Esophagus (tissue), 2 donors: ENCODE results near the gene EXOC3. TPM values are rescaled to one million over a fixed set of nuclear protein-coding genes. Genes with fewer than 3 reads are reported as not detected.

Source experiments
- H3K27ac ChIP-seq, 2 donors: one replicate each; pipeline ENCODE4 v1.5.1; 2013; ENCODE audit warnings: low read depth in 2 of 2, mild to moderate bottlenecking in 2 of 2, inconsistent platforms in 1 of 2, low read length in 1 of 2, moderate library complexity in 1 of 2
- H3K27me3 ChIP-seq, 2 donors: one replicate each; pipeline ENCODE4 v1.6.1; 2013; ENCODE audit warnings: low read length in 2 of 2, control low read depth in 1 of 2, mild to moderate bottlenecking in 1 of 2; ENCODE audit not compliant: insufficient read depth in 2 of 2, control insufficient read depth in 1 of 2
- H3K36me3 ChIP-seq, 2 donors: one replicate each; pipeline ENCODE4 v1.6.1; 2013; ENCODE audit warnings: low read length in 1 of 2; ENCODE audit not compliant: control insufficient read depth in 2 of 2, insufficient read depth in 2 of 2
- H3K4me1 ChIP-seq, 2 donors: one replicate each; pipeline ENCODE4 v1.6.1; 2013; ENCODE audit warnings: low read length in 1 of 2; ENCODE audit not compliant: control insufficient read depth in 2 of 2, insufficient read depth in 2 of 2
- H3K4me3 ChIP-seq, 2 donors: one replicate each; pipeline ENCODE4 v1.5.1; 2013; ENCODE audit warnings: low read length in 2 of 2, mild to moderate bottlenecking in 2 of 2, low read depth in 1 of 2, moderate library complexity in 1 of 2
- H3K9me3 ChIP-seq, 2 donors: one replicate each; pipeline ENCODE4 v1.6.1; 2013; ENCODE audit warnings: mild to moderate bottlenecking in 2 of 2, low read depth in 1 of 2, low read length in 1 of 2, moderate library complexity in 1 of 2; ENCODE audit not compliant: control insufficient read depth in 2 of 2, insufficient read depth in 1 of 2
- WGBS, 2 donors: extraction: QIAGEN DNeasy Blood & Tissue Kit; methylation state at CpG; one replicate each; pipeline ENCODE4 v1.1.7; 2013; 5-methylcytosine and 5-hydroxymethylcytosine counted together
- polyA plus RNA-seq, 2 donors: library from polyadenylated mRNA; stranded (reverse); fragments of 200-250 nt; gene quantifications; one replicate each; pipeline ENCODE4 v1.2.3, GENCODE V29; 2013
- donor health status: healthy with polysubstance abuse.
- donor health status: Bipolar disorder and iron deficiency.

Gene EXOC3
- polyA plus RNA-seq, 2 donors = 40.3 to 49.1 TPM

DNA sequence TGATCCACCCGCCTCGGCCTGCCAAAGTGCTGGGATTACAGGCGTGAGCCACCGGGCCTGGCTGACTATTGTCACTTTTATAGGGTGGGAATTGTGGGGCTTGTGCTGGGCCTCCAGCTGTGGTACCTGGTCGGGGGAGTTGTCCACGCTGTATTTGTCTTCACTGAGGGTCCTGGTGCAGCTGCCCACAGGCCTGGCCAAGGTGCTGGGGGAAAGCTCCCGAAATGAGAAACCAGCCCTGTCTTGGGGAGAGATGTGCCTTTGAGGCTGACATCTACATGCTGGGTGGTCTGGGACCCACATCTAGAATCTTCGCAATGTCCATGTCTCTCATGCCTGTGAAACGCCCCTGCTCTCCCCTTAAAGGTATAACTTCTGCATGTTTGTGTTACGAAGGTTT is 2.6 kb downstream of the EXOC3 start:
- H3K4me3 ChIP-seq = no peak overlapping the region
- H3K27ac ChIP-seq = peak overlapping the region; percentile 35 to 40
- H3K36me3 ChIP-seq = peaks cover 13 to 24% of the 10 kb centered on the region in 2 donors
- H3K9me3 ChIP-seq = no peaks in the 10 kb centered on the region
- H3K27me3 ChIP-seq = no peaks in the 10 kb centered on the region
- WGBS, 2 donors = 88 to 92% methylated on average over 7 to 10 of the region's 10 CpGs
- peaks cover 17 to 30% of the 10 kb centered on the region in 2 donors for H3K4me1 ChIP-seq

DNA sequence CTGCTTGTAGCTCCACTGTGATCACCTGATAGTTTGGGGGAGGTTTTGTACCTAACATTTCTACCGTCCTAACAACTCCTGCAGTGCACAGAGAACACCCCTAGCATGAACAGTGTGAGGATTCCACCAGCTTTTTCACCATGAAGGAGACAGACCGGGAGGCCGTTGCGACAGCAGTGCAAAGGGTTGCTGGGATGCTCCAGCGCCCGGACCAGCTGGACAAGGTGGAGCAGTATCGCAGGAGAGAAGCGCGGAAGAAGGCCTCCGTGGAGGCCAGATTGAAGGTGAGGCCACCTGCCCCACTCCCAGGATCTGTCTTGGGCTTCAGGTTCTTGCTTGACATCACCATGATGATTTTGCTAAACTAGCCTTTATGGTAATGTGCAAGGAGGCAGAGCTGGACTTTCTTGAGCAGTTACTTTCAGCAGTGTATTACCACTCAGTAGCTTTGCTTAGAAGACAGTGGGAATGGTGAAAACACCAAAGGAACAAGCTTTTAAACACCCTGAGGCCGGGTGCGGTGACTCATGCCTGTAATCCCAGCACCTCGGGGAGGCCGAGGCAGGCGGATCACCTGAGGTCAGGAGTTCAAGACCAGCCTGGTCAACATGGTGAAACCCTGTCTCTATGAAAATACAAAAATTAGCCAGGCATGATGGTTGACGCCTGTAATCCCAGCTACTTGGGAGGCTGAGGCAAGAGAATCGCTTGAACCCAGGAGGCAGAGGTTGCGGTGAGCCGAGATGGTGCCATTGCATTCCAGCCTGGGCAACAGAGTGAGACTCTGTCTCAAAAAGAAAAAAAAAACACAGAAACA is 3.3 kb downstream of the EXOC3 start:
- Histone ChIP-seq H3K36me3 (peaks cover 13 to 24% of the 10 kb centered on the region in 2 donors), H3K27ac (peak overlapping the region; percentile 40 to 73), H3K4me3 (no peak overlapping the region), H3K4me1 (peaks cover 17 to 30% of the 10 kb centered on the region in 2 donors), H3K27me3 (no peaks in the 10 kb centered on the region), H3K9me3 (no peaks in the 10 kb centered on the region)
- 78 to 79% methylated on average over 19 of the region's 19 CpGs for WGBS, 2 donors

DNA sequence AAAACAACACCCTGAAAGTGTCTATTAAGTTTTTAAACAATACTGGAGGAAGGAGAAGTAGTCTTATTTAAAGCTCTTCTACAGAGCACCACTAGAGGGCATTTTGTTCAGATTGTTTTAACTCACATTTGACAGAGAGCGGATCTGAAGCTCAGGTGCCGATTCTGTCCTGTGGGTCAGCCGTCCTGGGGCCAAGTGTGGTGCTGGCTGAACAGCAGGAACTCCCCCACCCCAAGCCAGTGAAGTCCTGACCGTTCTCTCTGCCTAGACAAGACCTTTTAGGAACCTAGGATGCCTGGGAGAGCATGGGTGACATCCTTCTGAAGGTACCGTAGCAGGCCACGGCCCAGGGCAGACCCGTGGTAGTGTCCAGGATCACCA is 3.9 kb downstream of the EXOC3 start:
- Histone ChIP-seq H3K36me3 (peaks cover 16 to 24% of the 10 kb centered on the region in 2 donors), H3K9me3 (no peaks in the 10 kb centered on the region), H3K4me1 (peaks cover 17 to 30% of the 10 kb centered on the region in 2 donors), H3K4me3 (no peak overlapping the region), H3K27ac (peak overlapping the region in 1 of 2 donors; percentile 61), H3K27me3 (no peaks in the 10 kb centered on the region)
- 47 to 52% methylated on average over 7 of the region's 7 CpGs for WGBS, 2 donors

DNA sequence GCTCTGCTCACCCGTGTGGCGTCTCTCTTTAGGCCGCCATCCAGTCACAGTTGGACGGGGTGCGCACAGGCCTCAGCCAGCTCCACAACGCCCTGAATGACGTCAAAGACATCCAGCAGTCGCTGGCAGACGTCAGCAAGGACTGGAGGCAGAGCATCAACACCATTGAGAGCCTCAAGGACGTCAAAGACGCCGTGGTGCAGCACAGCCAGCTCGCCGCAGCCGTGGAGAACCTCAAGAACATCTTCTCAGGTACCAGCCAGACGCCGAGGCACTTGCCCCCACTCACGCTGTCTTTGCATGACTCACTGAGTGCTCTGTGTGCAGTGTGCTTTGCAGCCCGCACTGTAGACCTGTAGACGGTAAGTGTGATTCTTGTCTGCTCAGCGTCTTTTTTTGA is 4.5 kb downstream of the EXOC3 start:
- 88 to 91% methylated on average over 21 of the region's 21 CpGs for WGBS, 2 donors
- H3K27me3 ChIP-seq = no peaks in the 10 kb centered on the region
- no peak overlapping the region for H3K4me3 ChIP-seq
- H3K36me3 ChIP-seq = peaks cover 16 to 24% of the 10 kb centered on the region in 2 donors
- H3K4me1 ChIP-seq = peaks cover 12 to 25% of the 10 kb centered on the region in 2 donors
- no peaks in the 10 kb centered on the region for H3K9me3 ChIP-seq
- no peak overlapping the region for H3K27ac ChIP-seq

DNA sequence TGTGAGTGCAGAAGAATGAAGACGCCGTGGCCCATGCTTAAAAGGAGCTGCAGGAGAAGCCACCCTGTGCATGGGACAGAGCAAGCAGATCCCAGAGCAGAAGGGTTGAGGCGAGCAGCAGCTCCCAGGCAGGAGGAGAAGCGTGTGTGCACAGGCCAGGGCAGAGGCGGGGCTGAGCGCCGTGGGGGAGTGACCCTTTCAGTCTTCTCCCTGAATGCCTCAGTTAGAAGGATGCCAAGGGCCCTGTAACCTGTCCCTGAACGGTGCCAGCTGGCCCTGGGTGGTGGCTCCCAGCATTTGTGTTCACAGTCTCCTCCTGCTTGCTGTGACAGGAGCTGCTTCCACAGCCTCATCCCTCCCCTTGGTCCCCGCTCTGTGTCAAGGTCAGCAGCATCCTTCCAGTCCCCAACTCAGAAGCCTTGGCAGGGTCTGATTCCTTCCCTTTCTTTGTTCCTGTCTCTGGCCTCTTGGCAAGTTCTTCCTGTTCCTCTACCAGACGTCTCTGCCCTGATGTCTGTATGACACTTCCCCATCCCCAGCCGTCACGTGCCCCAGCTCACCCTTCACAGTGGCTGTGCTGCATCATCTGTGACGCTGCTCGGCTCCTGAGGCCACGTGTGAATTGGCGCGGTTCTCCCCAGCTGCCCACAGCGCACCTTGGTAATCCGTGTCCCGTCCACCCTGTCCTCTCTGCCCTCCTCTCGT is 5.2 kb downstream of the EXOC3 start:
- no peak overlapping the region for H3K4me3 ChIP-seq
- H3K36me3 ChIP-seq = peaks cover 23 to 27% of the 10 kb centered on the region in 2 donors
- peak overlapping the region in 1 of 2 donors; percentile 40 for H3K27ac ChIP-seq
- peaks cover 19 to 29% of the 10 kb centered on the region in 2 donors for H3K4me1 ChIP-seq
- H3K9me3 ChIP-seq = no peaks in the 10 kb centered on the region
- WGBS, 2 donors = 76 to 88% methylated on average over 21 of the region's 21 CpGs
- no peaks in the 10 kb centered on the region for H3K27me3 ChIP-seq

DNA sequence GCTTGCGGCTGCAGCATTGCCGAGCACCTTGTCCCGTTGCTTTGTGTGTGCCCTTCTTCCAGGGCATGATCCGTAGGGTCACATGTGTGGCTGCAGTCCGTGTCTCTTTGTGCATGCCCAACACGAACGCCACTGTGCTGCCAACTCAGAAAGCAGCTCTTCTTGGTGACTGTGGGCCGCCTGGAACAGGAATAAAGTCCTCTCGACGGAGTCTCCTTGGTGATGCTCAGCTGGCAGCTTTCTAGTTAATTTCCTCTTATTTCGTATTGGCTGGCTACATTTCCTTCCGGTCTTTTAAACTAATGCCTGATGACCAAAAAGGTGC is 5.8 kb downstream of the EXOC3 start:
- H3K9me3 ChIP-seq = no peaks in the 10 kb centered on the region
- H3K27me3 ChIP-seq = no peaks in the 10 kb centered on the region
- 85 to 87% methylated on average over 12 of the region's 12 CpGs for WGBS, 2 donors
- no peak overlapping the region for H3K4me3 ChIP-seq
- peaks cover 28 to 31% of the 10 kb centered on the region in 2 donors for H3K36me3 ChIP-seq
- peak overlapping the region in 1 of 2 donors; percentile 40 for H3K27ac ChIP-seq
- peaks cover 21 to 31% of the 10 kb centered on the region in 2 donors for H3K4me1 ChIP-seq

DNA sequence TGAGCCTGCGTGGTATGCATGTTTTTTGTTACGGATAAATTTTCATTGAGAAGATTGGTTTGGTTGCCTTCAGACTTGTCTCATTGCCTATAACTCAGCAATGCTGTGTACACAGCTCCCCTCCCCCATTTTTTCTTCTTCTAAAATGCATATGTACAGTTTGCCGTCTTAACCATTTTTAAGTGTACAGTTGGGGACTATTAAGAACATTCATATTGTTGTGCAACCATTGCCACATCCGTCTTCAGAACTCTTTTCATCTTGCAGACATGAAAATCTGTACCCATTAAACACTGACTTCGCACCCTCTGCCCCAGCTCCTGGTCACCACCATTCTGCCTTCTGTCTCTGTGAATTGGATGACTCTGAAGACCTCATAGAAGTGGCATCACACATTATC is 6.2 kb downstream of the EXOC3 start:
- WGBS, 2 donors = 90 to 91% methylated on average over 5 of the region's 5 CpGs
- H3K9me3 ChIP-seq = no peaks in the 10 kb centered on the region

DNA sequence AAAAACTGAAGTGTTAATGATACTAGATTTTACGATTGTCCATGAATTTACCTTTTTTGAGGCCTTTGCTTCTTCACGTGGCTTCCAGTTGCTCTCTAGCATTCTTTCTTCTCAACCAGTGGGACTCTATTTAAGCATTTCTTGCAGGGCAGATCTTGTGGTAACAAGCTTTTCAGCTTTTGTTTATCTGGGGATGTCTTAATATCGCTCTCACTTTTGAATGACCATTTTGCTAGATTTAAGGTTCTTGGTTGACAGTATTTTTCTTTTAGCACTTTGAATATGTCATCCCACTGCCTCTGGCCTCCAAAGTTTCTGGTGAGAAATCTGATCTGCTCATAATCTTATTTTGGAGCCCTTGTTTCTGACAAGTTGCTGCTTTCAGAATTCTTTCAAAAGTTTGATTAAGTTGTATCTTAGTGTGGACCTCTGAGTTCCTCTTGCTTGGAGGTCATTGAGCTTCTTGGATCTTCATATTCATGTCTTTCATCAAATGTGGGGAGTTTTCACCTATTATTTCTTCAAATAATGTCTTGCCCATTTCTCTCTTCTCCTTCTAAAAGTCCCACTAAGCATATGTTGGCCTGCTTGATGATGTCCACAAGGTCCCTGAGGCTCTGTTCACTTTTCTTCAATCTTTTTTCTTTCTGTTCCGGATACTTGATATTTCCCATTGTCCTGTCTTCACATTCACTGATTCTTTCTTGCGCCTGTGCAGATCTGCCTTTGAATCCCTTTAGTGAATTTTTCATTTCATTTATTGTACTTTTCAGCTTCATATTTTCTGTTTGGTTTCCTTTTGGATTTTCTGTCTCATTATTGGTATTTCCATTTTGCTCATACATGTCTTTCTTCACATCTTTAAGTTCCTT is 8.8 kb downstream of the EXOC3 start:
- Histone ChIP-seq H3K4me1 (peaks cover 18 to 35% of the 10 kb centered on the region in 2 donors), H3K27me3 (no peaks in the 10 kb centered on the region), H3K9me3 (no peaks in the 10 kb centered on the region), H3K4me3 (no peak overlapping the region), H3K27ac (no peak overlapping the region), H3K36me3 (peaks cover 34 to 45% of the 10 kb centered on the region in 2 donors)
- whole genome bisulfite sequencing, 2 donors = 79 to 85% methylated on average over 5 of the region's 5 CpGs

More for the DNA sequence above, 6.2 kb downstream of the EXOC3 start:
- no peak overlapping the region for H3K4me3 ChIP-seq
- H3K36me3 ChIP-seq = peaks cover 32 to 35% of the 10 kb centered on the region in 2 donors
- no peak overlapping the region for H3K27ac ChIP-seq
- peaks cover 18 to 32% of the 10 kb centered on the region in 2 donors for H3K4me1 ChIP-seq
- no peaks in the 10 kb centered on the region for H3K27me3 ChIP-seq

DNA sequence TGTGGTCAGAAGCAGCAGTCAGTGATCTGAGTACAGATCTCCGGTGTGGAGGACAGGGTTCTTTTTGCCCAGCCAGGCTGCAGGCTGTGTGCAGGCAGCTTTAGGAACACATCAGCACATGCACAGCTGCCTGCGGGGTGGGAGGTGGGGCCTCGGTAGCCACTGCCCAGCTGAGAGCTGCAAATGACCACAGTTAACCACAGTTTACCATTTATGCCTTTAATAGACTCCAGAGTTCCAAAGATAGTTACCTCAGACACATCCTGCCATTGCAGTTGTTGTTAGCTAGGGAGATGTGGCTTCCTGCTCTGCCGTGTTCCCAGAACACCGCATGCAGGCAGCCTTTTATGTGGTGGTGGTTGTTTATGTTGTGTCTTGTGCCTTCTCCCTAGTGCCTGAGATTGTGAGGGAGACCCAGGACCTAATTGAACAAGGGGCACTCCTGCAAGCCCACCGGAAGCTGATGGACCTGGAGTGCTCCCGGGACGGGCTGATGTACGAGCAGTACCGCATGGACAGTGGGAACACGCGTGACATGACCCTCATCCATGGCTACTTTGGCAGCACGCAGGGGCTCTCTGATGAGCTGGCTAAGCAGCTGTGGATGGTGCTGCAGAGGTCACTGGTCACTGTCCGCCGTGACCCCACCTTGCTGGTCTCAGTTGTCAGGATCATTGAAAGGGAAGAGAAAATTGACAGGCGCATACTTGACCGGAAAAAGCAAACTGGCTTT is 10.2 kb downstream of the EXOC3 start:
- no peak overlapping the region for H3K4me3 ChIP-seq
- H3K9me3 ChIP-seq = no peaks in the 10 kb centered on the region
- H3K4me1 ChIP-seq = peaks cover 12 to 32% of the 10 kb centered on the region in 2 donors
- peaks cover 36 to 43% of the 10 kb centered on the region in 2 donors for H3K36me3 ChIP-seq
- 95% methylated on average over 17 of the region's 17 CpGs for WGBS, 2 donors
- H3K27me3 ChIP-seq = no peaks in the 10 kb centered on the region
- peak overlapping the region; percentile 87 to 95 for H3K27ac ChIP-seq
